GM19452 (cell line): ENCODE measurements around the gene GLI3.

Experiments
- ATAC-seq: cut with Tn5 transposase; IDR thresholded peaks from one replicate; pipeline ENCODE4 v1.9.1; 2021; ENCODE audit not compliant: unreplicated experiment

Gene GLI3

DNA sequence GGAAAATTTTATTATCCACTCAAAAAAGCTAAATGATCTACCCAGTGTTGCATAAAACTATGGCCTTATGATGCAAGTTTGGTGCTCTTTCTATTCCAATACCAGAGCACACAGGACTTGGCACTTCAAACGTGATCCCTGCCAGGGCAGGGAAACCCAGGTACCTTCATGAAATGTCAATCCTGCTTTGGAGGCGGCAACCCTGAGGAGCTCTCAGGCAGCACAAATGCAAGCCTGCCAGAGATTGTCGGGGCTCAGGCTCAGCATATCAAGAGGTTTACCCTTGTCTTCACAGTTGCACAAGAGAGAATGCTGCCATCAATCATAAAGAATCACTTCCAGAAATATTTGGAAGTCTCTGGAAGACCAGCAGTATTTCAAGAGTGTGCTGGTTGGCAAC, 151.5 kb downstream of the GLI3 start:
- no peak for ATAC-seq

DNA sequence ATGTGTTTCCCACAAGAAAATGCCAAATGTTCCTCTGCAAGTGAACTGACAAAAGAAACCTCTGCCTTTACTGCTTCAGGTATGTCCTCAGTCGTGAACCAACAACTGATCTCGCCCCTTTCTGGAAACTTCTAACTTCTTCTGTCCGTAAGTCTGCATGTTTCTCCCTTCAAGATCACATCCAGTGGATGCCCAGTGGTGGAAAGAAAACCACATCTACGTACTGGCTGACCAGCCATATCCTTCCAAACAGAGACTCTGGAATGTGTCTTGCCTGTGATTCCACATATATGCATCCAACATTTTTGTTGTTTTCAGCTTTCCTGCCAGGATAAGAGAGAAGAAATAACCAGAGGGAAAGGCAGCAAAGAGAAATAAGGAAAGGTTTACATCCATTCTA, 152.7 kb downstream of the GLI3 start:
- ATAC-seq = no peak

GRCh38 chr7:42083284-42083683, 153.7 kb downstream of the GLI3 start:
- no peak for ATAC-seq

- ATAC-seq = no peak
Observed at GRCh38 chr7:42082144-42082543, 154.9 kb downstream of the GLI3 start.

DNA sequence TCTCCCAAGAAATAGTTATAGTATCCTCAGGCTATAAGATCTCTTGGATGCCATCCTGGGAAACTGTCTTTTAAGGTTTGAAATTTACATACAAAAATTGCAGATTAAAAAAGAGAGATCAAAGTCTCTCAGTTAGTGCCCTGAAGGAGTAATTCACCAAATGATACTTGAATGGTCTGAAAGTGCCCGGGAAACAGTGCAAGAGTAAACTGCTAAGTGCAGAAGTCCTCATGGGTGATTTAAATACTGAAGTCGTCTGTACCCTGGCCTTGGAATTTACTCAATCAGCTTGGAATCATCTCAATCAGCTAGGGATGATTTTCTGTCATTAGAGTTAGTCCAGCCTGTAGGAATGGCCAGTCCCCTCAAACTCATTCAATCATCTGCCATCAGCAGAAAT, 155.3 kb downstream of the GLI3 start:
- no peak for ATAC-seq

- no peak for ATAC-seq
Observed at GRCh38 chr7:42080841-42081586, 156.0 kb downstream of the GLI3 start.

DNA sequence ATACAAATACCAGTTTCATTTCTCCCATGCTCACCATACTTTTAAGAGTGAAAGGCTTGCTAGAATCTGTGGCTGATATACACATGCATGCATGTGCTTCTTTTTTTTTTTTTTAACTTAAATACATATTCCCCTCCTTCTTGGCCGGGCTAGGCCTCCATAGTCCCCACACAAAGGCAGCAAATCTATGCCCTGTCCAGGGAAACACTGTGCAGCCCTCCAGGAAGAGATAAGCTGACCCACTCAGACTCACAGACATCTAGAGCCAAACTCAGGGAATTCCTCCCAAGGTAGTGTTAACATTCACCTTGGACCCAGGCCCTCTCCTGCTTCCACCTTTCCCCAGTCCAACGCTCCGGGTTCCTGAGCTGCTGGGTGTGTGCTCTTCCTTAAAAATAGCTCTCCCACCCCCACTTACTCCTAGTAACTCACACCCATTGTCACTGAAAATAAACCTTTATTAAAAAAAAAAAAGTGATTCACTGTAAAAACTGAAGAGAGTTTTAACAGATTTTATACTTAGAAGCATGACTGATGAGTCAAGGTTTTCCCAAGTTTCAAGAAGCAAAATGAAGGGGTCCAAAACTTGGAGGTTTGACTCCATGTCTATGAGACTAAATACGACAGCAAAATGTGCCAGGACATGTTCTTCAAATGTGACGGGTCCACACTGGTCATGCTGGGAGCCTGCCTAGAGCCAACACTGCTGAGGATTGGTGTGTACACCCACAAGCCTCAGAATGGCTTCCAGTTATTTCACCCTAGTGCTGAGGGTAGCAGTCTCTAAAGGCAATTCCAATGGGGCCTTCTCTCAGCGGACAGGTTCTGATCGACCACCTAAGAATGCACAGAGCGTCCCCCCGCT, 159.5 kb downstream of the GLI3 start:
- ATAC-seq = no peak

DNA sequence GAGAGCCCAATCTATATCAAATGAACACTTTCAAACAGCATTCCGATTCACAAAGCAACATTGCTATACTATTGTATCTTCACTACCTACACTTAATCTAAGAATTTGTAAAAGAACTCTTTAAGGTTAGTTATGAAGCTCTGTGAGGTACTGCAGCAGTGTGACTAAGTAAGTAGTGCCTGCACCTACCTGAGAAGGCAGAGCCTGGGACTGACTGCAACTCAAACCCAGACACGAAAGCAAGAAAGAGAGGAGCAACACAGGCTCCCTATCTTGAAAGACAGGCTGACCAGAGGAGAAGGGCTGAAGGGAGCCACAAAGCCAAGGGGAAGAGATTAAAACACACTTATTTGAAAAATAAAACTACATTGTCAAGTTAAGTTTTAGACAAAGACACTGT, 160.1 kb downstream of the GLI3 start:
- ATAC-seq = no peak

DNA sequence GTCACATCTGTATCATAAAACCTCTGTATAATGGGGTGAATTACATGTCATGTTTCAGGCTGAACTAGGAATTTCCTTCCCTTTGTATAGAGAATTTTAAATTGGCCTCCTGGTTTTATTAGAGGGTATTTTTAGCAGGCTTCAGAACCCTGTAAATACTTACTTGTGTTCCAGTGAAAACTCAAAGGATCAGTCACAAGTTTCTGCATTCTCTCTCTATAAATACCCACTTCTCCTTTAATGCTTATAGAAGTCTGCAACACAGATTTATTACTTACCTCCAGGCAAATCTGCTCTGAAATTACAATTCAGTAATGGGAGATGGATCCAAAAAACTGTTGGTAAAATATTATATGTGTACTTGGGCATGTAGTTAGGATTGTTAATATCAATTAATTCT, 161.6 kb downstream of the GLI3 start:
- no peak for ATAC-seq

- ATAC-seq = no peak
Observed at GRCh38 chr7:42074076-42074475, 162.9 kb downstream of the GLI3 start.

DNA sequence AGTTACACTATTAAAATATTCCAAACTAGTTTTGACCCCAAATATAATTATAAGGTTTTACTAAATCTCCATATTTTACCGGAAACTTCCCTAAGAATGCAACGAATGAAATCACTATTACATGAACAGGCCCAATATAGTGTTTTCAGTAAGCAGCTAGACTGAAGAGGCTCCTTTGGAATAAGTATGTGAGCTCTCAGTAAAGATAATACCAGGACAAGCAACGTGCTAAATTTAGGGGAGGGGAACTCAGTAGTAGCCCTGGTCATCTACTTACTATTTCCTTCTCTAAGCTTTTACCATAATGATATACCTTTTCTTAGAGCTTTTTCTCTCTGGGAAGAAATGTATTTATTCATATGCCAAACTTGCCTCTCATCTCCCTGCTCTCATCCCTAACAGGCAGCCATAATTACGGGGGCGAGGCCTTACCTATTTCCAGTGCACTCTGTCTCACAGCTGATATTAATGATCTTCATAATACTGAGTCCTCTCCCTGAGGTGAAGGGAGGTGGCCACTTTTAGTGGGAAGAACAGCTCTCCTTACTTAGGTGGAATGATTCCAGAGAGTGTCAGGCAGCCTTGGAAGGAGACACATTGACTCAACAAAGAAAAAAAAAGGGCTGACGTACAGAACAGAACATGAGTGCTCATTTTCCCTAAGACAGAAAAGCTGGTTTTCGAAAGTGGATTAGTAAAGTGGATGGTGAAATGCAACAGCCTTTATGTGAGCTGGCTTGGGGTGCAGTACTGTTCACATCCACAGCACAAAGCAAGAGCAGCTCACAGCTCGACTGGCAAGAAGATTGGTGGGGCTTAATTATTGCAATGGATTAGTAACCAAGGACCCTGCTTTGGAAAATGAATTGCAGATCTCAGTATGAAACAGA, 165.4 kb downstream of the GLI3 start:
- no peak for ATAC-seq

DNA sequence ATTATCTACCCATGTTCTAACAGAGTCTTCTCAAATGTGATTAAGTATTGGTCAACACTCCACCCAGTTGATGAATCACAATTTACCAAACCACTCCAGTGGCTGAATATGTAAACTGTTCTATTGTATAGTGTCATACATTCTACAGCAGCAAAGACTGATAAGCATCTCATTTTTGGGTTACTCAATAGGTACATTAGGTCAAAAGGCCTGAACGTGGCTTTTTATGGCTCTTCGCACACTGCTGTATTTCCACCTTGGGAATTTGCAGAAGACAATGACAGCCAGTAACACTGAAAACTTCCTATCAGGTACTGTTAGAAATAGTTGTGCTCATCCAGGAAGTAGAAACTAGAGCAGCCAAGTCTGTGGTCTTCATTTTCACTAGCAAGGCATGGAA, 166.9 kb downstream of the GLI3 start:
- no peak for ATAC-seq

- ATAC-seq = no peak
Observed at GRCh38 chr7:42069590-42069989, 167.4 kb downstream of the GLI3 start.

GRCh38 chr7:42068554-42069280, 168.3 kb downstream of the GLI3 start:
- ATAC-seq = no peak

GRCh38 chr7:42065942-42066341, 171.1 kb downstream of the GLI3 start:
- ATAC-seq = no peak

DNA sequence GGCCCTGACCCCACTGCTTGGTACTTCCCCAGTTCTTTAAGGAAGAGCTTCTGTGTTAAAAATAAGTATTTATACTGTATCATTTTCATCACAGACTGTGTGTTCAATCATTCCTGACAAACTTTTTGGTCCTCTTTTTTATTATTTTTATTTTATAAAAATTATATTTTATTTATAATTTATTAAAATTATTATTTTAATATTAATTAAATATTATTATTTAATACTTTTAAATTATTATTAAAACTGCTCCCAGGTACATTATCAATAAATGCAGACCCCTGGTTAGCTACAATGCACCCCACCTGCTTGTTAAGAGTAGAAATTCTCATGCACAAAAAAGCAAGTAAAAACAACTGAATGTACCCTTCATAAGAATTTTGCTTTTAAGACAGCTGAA, 172.0 kb downstream of the GLI3 start:
- ATAC-seq = no peak

DNA sequence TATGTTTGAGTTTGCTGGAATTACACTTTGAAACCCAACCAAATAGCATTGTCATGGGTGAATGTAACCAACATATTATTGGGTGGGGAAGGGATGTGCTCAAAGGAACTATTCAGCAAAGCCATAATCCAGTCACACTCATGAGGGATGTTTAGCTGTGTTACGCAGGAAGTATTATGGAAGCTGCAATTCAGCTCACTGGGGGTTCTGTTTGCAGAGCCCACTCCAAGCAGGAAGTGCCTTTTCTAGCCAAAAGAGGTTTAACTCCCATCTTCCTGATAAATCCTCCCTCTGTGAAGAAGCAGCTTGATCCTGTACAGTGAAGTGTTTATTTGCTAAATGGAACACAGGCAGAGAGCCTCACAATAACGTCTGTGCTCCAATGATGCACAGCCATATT, 172.5 kb downstream of the GLI3 start:
- no peak for ATAC-seq

- no peak for ATAC-seq
Observed at GRCh38 chr7:42059275-42059674, 177.7 kb downstream of the GLI3 start.

- ATAC-seq = no peak
Observed at GRCh38 chr7:42057331-42057730, 179.7 kb downstream of the GLI3 start.

GRCh38 chr7:42055171-42055570, 181.8 kb downstream of the GLI3 start:
- no peak for ATAC-seq

GRCh38 chr7:42053834-42054233, 183.2 kb downstream of the GLI3 start:
- no peak for ATAC-seq
